Epithelial cell of proximal tubule (primary cell): ENCODE results near the gene MAP7D2. TPM values are rescaled to one million over a fixed set of nuclear protein-coding genes. Genes with fewer than 3 reads are reported as not detected.

Experiments
- DNase-seq: peaks from one replicate; pipeline ENCODE4 v3.0.0-alpha.2; 2011; ENCODE audit warnings: low read depth
- H3K4me3 ChIP-seq: 2 replicates; pipeline ENCODE4 v1.5.1; 2011; ENCODE audit warnings: low read depth, mild to moderate bottlenecking, low read length
- CTCF ChIP-seq: conservative IDR thresholded peaks from 2 replicates; pipeline ENCODE4 v1.5.1; 2012; ENCODE audit warnings: low read depth, mild to moderate bottlenecking, low read length
- total RNA-seq: library from RNA; depleted of rRNA; stranded (reverse); fragments of >200 nt; gene quantifications from 2 replicates; pipeline ENCODE4 v1.2.3, GENCODE V29; 2015

MAP7D2 gene
- total RNA-seq, 1 donor from 2014 or later: 1.4 TPM

GRCh38 chrX:19986531-19986930 is 130.2 kb downstream of the MAP7D2 start:
- no peak for DNase-seq
- no peak for TF ChIP-seq CTCF
- no peak overlapping the region for H3K4me3 ChIP-seq

GRCh38 chrX:19981947-19982346 is 134.8 kb downstream of the MAP7D2 start:
- TF ChIP-seq CTCF: no peak
- H3K4me3 ChIP-seq: no peak overlapping the region
- DNase-seq: no peak

GRCh38 chrX:19975845-19976244 is 140.9 kb downstream of the MAP7D2 start:
- no peak overlapping the region for H3K4me3 ChIP-seq
- no peak for DNase-seq
- no peak for TF ChIP-seq CTCF

- H3K4me3 ChIP-seq: no peak overlapping the region
- no peak for TF ChIP-seq CTCF
- DNase-seq: no peak
Observed at GRCh38 chrX:19972984-19973383, 143.7 kb downstream of the MAP7D2 start.

GRCh38 chrX:19968276-19968675 is 148.4 kb downstream of the MAP7D2 start:
- DNase-seq: no peak

GRCh38 chrX:19966056-19966455 is 150.7 kb downstream of the MAP7D2 start:
- TF ChIP-seq CTCF: no peak
- no peak overlapping the region for H3K4me3 ChIP-seq
- DNase-seq: no peak

More at GRCh38 chrX:19968276-19968675, 148.4 kb downstream of the MAP7D2 start:
- H3K4me3 ChIP-seq: no peak overlapping the region
- TF ChIP-seq CTCF: no peak

- H3K4me3 ChIP-seq: no peak overlapping the region
- TF ChIP-seq CTCF: no peak
- no peak for DNase-seq
Observed at GRCh38 chrX:19964017-19964710, 152.5 kb downstream of the MAP7D2 start.
